Fibroblast of lung (primary cell): Measurements from ENCODE around the gene SLC45A2. TPM values are rescaled to one million over a fixed set of nuclear protein-coding genes. Genes with fewer than 3 reads are reported as not detected.

Experiments
- DNase-seq, 2 donors: peaks; one replicate each; pipeline versions ENCODE4 v3.0.0 to v3.0.0-alpha.2; 2010; ENCODE audit warnings: low read depth in 2 of 2
- H2AFZ ChIP-seq: 2 replicates; pipeline ENCODE4 v1.5.1; 2012; ENCODE audit warnings: low read length, control low read depth, inconsistent platforms
- H3K27ac ChIP-seq: 2 replicates; pipeline ENCODE4 v1.5.1; 2011; ENCODE audit warnings: low read length, control low read depth; ENCODE audit not compliant: insufficient read depth
- H3K27me3 ChIP-seq: 2 replicates; pipeline ENCODE4 v1.5.1; 2011; ENCODE audit warnings: mild to moderate bottlenecking, low read length; ENCODE audit not compliant: control insufficient read depth, insufficient read depth
- H3K36me3 ChIP-seq: 2 replicates; pipeline ENCODE4 v1.5.1; 2011; ENCODE audit warnings: low read length; ENCODE audit not compliant: control insufficient read depth, insufficient read depth
- H3K4me1 ChIP-seq: 2 replicates; pipeline ENCODE4 v1.5.1; 2011; ENCODE audit warnings: low read length; ENCODE audit not compliant: control insufficient read depth, insufficient read depth; ENCODE audit errors: extremely low read depth
- H3K4me2 ChIP-seq: 2 replicates; pipeline ENCODE4 v1.5.1; 2011; ENCODE audit warnings: low read length, control low read depth; ENCODE audit not compliant: insufficient read depth; ENCODE audit errors: extremely low read depth
- H3K4me3 ChIP-seq, 4 experiments: fragments of 200-600 bp in 1 of 4; sonication (generic) in 1 of 4; replicated peaks in 1 of 4; 2 replicates each; pipeline ENCODE4 v1.5.1; 2011 to 2016; ENCODE audit warnings: low read length in 4 of 4, low read depth in 3 of 4, mild to moderate bottlenecking in 3 of 4, control low read depth in 2 of 4, inconsistent platforms in 1 of 4, mixed read lengths in 1 of 4; ENCODE audit not compliant: insufficient read depth in 1 of 4; ENCODE audit errors: control extremely low read depth in 1 of 4
- H3K79me2 ChIP-seq: 2 replicates; pipeline ENCODE4 v1.5.1; 2012; ENCODE audit warnings: mild to moderate bottlenecking, low read length, inconsistent platforms; ENCODE audit not compliant: control insufficient read depth, insufficient read depth
- H3K9ac ChIP-seq: 2 replicates; pipeline ENCODE4 v1.5.1; 2011; ENCODE audit warnings: mild to moderate bottlenecking, low read length, control low read depth; ENCODE audit not compliant: insufficient read depth
- H3K9me3 ChIP-seq: 2 replicates; pipeline ENCODE4 v1.5.1; 2012; ENCODE audit warnings: low read depth, low read length; ENCODE audit not compliant: control insufficient read depth, insufficient read depth
- H4K20me1 ChIP-seq: 2 replicates; pipeline ENCODE4 v1.5.1; 2011; ENCODE audit warnings: low read length; ENCODE audit not compliant: control insufficient read depth, insufficient read depth; ENCODE audit errors: extremely low read depth
- CTCF ChIP-seq, 2 donors: IDR thresholded peaks in 1 of 2; conservative IDR thresholded peaks in 1 of 2; 1 replicate in 1 of 2; 2 replicates in 1 of 2; pipeline ENCODE4 v1.5.1; 2011 to 2012; ENCODE audit warnings: low read length in 2 of 2, control low read depth in 1 of 2, inconsistent platforms in 1 of 2, low read depth in 1 of 2, mild to moderate bottlenecking in 1 of 2
- EZH2 ChIP-seq: IDR thresholded peaks from 2 replicates; pipeline ENCODE4 v1.5.1; 2012; ENCODE audit warnings: low read length, control low read depth, mild to moderate bottlenecking; ENCODE audit errors: missing control alignments
- polyA plus RNA-seq, 2 donors: library from polyadenylated mRNA; depleted of rRNA in 1 of 2; stranded (reverse) in 1 of 2; unstranded in 1 of 2; fragments of >200 nt; gene quantifications; 2 replicates each; pipeline ENCODE4 v1.2.1, GENCODE V29; 2011 to 2012; ENCODE audit warnings: missing spikeins in 1 of 2
- total RNA-seq: library from RNA; depleted of rRNA; stranded (reverse); fragments of >200 nt; gene quantifications from 2 replicates; pipeline ENCODE4 v1.2.1, GENCODE V29; 2014

The SLC45A2 gene
- total and polyA plus RNA-seq, 2 donors (not counting 1 experiment from before 2014, with no cell fraction given): under 0.01 TPM; not detected in 1

GRCh38 chr5:33999978-34000377, 15.5 kb upstream of the SLC45A2 start:
- H3K27ac ChIP-seq: no peak overlapping the region
- DNase-seq: no peak
- no peak overlapping the region for H2AFZ ChIP-seq
- no peaks in the 10 kb centered on the region for H4K20me1 ChIP-seq
- H3K36me3 ChIP-seq: peaks cover 3% of the 10 kb centered on the region
- no peak overlapping the region for H3K9ac ChIP-seq
- H3K4me2 ChIP-seq: no peak overlapping the region
- no peaks in the 10 kb centered on the region for H3K27me3 ChIP-seq
- H3K4me1 ChIP-seq: peaks cover 2% of the 10 kb centered on the region
- H3K9me3 ChIP-seq: no peaks in the 10 kb centered on the region
- TF ChIP-seq CTCF (conservative IDR thresholded peaks at IDR 0.05 in 1 of 2, IDR thresholded peaks at IDR 0.05 in 1 of 2; ENCODE audit: low read depth in 1 of 2, low read length in 2 of 2): no peak
- no peak for TF ChIP-seq EZH2
- no peaks in the 10 kb centered on the region for H3K79me2 ChIP-seq
- H3K4me3 ChIP-seq: no peak overlapping the region

GRCh38 chr5:33997331-33997983, 13.0 kb upstream of the SLC45A2 start:
- H3K9ac ChIP-seq: no peak overlapping the region
- peaks cover 2% of the 10 kb centered on the region for H3K4me1 ChIP-seq
- H3K27me3 ChIP-seq: no peaks in the 10 kb centered on the region
- H3K79me2 ChIP-seq: no peaks in the 10 kb centered on the region
- no peak overlapping the region for H2AFZ ChIP-seq
- H4K20me1 ChIP-seq: no peaks in the 10 kb centered on the region
- H3K36me3 ChIP-seq: no peaks in the 10 kb centered on the region
- no peaks in the 10 kb centered on the region for H3K9me3 ChIP-seq
- DNase-seq: peak; percentile 80 to 91
- H3K4me2 ChIP-seq: no peak overlapping the region
- TF ChIP-seq EZH2 (no peak), CTCF (conservative IDR thresholded peaks at IDR 0.05 in 1 of 2, IDR thresholded peaks at IDR 0.05 in 1 of 2; ENCODE audit: low read depth in 1 of 2, low read length in 2 of 2) (peak; percentile 73 to 77)
- H3K4me3 ChIP-seq: no peak overlapping the region
- no peak overlapping the region for H3K27ac ChIP-seq

GRCh38 chr5:33995865-33996264, 11.4 kb upstream of the SLC45A2 start:
- Histone ChIP-seq H3K4me1 (peaks cover 2% of the 10 kb centered on the region), H3K9me3 (no peaks in the 10 kb centered on the region), H3K27ac (no peak overlapping the region), H3K4me2 (no peak overlapping the region), H4K20me1 (no peaks in the 10 kb centered on the region), H3K36me3 (no peaks in the 10 kb centered on the region), H3K79me2 (no peaks in the 10 kb centered on the region), H2AFZ (no peak overlapping the region), H3K4me3 (no peak overlapping the region), H3K9ac (no peak overlapping the region), H3K27me3 (no peaks in the 10 kb centered on the region)
- no peak for DNase-seq
- TF ChIP-seq CTCF (conservative IDR thresholded peaks at IDR 0.05 in 1 of 2, IDR thresholded peaks at IDR 0.05 in 1 of 2; ENCODE audit: low read depth in 1 of 2, low read length in 2 of 2): no peak
